Measurements from ENCODE around the gene PRSS27. TPM values are rescaled to one million over a fixed set of nuclear protein-coding genes. Genes with fewer than 3 reads are reported as not detected.
"Not testable (repeated sequence)": the region's sequence is repeated elsewhere in the genome, so short reads cannot be mapped to it uniquely, and the experiment has no call there.

Gene PRSS27
- total RNA-seq, 1 donor from 2014 or later = 2.3 TPM

DNA sequence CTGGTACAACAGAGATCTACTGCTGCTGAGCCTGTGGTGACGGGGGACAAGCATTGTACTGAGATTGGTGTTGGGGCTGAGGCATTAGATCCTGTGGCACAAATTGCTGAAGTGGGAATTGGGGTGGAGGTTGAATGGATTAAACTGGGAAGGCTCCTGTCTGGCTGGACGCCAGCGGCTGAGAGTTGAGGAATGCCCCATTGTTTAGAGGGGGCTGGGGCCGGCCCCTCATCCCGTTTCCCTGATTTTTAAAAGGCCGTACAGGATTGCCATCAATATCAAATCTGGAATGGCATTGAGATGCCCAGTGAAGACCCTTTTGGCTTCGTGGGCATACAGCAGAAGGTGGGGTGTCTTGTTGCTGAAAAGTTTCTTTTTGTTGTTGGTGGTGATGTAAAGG is 53.4 kb downstream of the PRSS27 start:
- not testable (repeated sequence) for H2AFZ ChIP-seq (ENCODE audit: low read depth, low read length); H3K9me3 ChIP-seq (ENCODE audit: insufficient read depth, low read depth, low read length); H3K9ac ChIP-seq (ENCODE audit: low read length); H3K36me3 ChIP-seq (ENCODE audit: insufficient read depth, low read length); H3K79me2 ChIP-seq (ENCODE audit: insufficient read depth, low read length); H3K4me2 ChIP-seq (ENCODE audit: low read length); H3K4me1 ChIP-seq (ENCODE audit: insufficient read depth, low read length); H3K9me3 Mint-ChIP-seq (ENCODE audit: unreplicated experiment); H3K4me3 ChIP-seq (ENCODE audit: insufficient read depth, low read depth, low read length); FAIRE-seq; H3K4me3 Mint-ChIP-seq (ENCODE audit: unreplicated experiment); H3K27me3 ChIP-seq (ENCODE audit: insufficient read depth, low read length); H3K27ac Mint-ChIP-seq (ENCODE audit: unreplicated experiment); H4K20me1 ChIP-seq (ENCODE audit: insufficient read depth, low read length); H3K27ac ChIP-seq (ENCODE audit: low read depth, low read length); H3K27me3 Mint-ChIP-seq (ENCODE audit: low read depth, unreplicated experiment); DNase-seq (ENCODE audit: low read depth)
- Mint-ChIP-seq H3K36me3 (ENCODE audit: low read depth, unreplicated experiment) (peaks cover 13% of the 10 kb centered on the region), H3K4me1 (ENCODE audit: low read depth, unreplicated experiment) (peaks cover 16% of the 10 kb centered on the region)

DNA sequence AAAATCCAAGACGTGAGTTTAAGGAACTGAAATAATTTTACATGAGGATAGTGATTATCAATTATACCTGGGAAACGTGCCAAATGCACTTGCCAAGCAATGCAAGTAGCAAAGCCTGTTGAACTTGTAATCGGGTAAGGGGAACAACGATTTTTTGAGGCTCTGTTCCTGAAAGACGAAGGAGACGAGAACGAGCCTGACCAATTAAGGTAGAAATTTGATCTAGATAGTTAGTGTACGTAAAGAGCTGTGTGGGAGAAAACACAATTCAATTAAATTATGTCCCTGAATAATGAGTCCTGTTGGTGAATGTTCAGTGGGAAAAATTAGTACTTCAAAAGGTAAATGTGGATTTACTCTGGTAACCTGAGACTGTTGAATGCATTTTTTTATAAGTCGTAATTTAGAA is 55.4 kb downstream of the PRSS27 start:
- Histone ChIP-seq H3K9ac (ENCODE audit: low read length) (no peak overlapping the region), H3K79me2 (ENCODE audit: insufficient read depth, low read length) (no peaks in the 10 kb centered on the region), H2AFZ (ENCODE audit: low read depth, low read length) (no peak overlapping the region), H3K27me3 (ENCODE audit: insufficient read depth, low read length) (no peaks in the 10 kb centered on the region), H3K4me3 (ENCODE audit: insufficient read depth, low read depth, low read length) (no peak overlapping the region), H3K36me3 (ENCODE audit: insufficient read depth, low read length) (no peaks in the 10 kb centered on the region), H3K9me3 (ENCODE audit: insufficient read depth, low read depth, low read length) (no peaks in the 10 kb centered on the region), H3K4me2 (ENCODE audit: low read length) (peak overlapping the region; percentile 57), H4K20me1 (ENCODE audit: insufficient read depth, low read length) (no peaks in the 10 kb centered on the region), H3K27ac (ENCODE audit: low read depth, low read length) (no peak overlapping the region), H3K4me1 (ENCODE audit: insufficient read depth, low read length) (no peaks in the 10 kb centered on the region)
- DNase-seq (ENCODE audit: low read depth) (no peak), FAIRE-seq (no peak)
- H3K27me3 Mint-ChIP-seq (ENCODE audit: low read depth, unreplicated experiment) = no peaks in the 10 kb centered on the region
- no peak for TF ChIP-seq EZH2 (IDR thresholded peaks at IDR 0.05; ENCODE audit: insufficient read depth, low read length)
- TF ChIP-seq, protein P1, sequence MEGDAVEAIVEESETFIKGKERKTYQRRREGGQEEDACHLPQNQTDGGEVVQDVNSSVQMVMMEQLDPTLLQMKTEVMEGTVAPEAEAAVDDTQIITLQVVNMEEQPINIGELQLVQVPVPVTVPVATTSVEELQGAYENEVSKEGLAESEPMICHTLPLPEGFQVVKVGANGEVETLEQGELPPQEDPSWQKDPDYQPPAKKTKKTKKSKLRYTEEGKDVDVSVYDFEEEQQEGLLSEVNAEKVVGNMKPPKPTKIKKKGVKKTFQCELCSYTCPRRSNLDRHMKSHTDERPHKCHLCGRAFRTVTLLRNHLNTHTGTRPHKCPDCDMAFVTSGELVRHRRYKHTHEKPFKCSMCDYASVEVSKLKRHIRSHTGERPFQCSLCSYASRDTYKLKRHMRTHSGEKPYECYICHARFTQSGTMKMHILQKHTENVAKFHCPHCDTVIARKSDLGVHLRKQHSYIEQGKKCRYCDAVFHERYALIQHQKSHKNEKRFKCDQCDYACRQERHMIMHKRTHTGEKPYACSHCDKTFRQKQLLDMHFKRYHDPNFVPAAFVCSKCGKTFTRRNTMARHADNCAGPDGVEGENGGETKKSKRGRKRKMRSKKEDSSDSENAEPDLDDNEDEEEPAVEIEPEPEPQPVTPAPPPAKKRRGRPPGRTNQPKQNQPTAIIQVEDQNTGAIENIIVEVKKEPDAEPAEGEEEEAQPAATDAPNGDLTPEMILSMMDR (IDR thresholded peaks at IDR 0.05; ENCODE audit: insufficient read depth, low read depth, low read length) = no peak
- no peaks in the 10 kb centered on the region for H3K9me3 Mint-ChIP-seq (ENCODE audit: unreplicated experiment)
- H3K4me1 Mint-ChIP-seq (ENCODE audit: low read depth, unreplicated experiment) = peaks cover 18% of the 10 kb centered on the region
- H3K4me3 Mint-ChIP-seq (ENCODE audit: unreplicated experiment) = no peak overlapping the region
- H3K27ac Mint-ChIP-seq (ENCODE audit: unreplicated experiment) = no peak overlapping the region
- peaks cover 13% of the 10 kb centered on the region for H3K36me3 Mint-ChIP-seq (ENCODE audit: low read depth, unreplicated experiment)

DNA sequence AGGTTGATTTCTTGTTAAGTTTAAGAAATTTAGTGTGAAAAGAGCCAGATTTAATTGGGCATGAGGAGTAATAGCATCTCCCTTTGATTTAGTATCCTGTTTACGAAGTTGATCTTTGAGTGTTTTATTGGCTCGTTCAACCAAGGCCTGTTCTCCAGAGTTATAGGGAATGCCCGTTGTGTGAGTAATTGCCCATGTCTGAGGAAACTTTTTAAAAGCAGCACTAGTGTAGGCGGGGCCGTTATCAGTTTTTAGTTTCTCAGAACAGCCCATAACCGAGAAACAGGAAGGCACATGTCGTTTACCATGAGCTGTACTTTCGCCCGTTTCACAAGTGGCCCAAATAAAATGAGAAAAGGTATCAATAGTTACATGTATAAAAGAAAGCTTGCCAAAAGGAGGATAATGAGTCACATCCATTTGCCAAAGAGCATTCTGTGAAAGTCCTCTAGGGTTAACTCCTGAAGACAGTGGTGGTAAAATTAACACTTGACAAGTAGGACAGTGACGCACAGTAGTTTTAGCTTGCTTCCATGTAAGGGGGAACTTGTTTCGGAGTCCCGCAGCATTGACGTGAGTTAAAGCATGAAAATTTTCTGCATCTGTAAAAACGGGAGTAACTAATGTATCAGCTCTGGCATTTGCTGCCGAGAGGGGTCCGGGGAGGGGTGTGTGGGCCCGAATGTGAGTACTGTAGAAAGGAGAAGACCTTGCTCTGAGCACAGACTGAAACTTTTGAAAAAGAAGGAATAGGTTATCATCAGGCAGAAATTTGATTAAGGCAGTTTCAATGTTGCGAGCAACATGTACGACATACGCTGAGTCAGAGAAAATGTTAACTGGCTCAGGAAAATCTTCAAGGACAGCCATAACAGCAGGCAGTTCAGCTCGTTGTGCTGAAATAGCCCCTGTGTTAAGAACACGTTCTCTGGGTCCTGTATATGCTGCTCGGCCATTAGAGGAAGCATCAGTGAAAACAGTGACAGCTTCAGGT is 56.2 kb downstream of the PRSS27 start:
- Mint-ChIP-seq H3K27me3 (ENCODE audit: low read depth, unreplicated experiment) (no peaks in the 10 kb centered on the region), H3K27ac (ENCODE audit: unreplicated experiment) (peak overlapping the region; percentile 2), H3K9me3 (ENCODE audit: unreplicated experiment) (no peaks in the 10 kb centered on the region), H3K36me3 (ENCODE audit: low read depth, unreplicated experiment) (peaks cover 11% of the 10 kb centered on the region), H3K4me3 (ENCODE audit: unreplicated experiment) (no peak overlapping the region), H3K4me1 (ENCODE audit: low read depth, unreplicated experiment) (peaks cover 16% of the 10 kb centered on the region)
- Histone ChIP-seq H2AFZ (ENCODE audit: low read depth, low read length) (no peak overlapping the region), H4K20me1 (ENCODE audit: insufficient read depth, low read length) (no peaks in the 10 kb centered on the region), H3K9ac (ENCODE audit: low read length) (peak overlapping the region; percentile 14), H3K27me3 (ENCODE audit: insufficient read depth, low read length) (no peaks in the 10 kb centered on the region), H3K4me3 (ENCODE audit: insufficient read depth, low read depth, low read length) (no peak overlapping the region), H3K4me2 (ENCODE audit: low read length) (peak overlapping the region; percentile 57), H3K36me3 (ENCODE audit: insufficient read depth, low read length) (no peaks in the 10 kb centered on the region), H3K79me2 (ENCODE audit: insufficient read depth, low read length) (no peaks in the 10 kb centered on the region), H3K27ac (ENCODE audit: low read depth, low read length) (no peak overlapping the region), H3K4me1 (ENCODE audit: insufficient read depth, low read length) (no peaks in the 10 kb centered on the region), H3K9me3 (ENCODE audit: insufficient read depth, low read depth, low read length) (no peaks in the 10 kb centered on the region)
- FAIRE-seq = no peak
- TF ChIP-seq EZH2 (IDR thresholded peaks at IDR 0.05; ENCODE audit: insufficient read depth, low read length) = no peak
- TF ChIP-seq, protein P1 (IDR thresholded peaks at IDR 0.05; ENCODE audit: insufficient read depth, low read depth, low read length) = no peak
- peak; percentile 41 for DNase-seq (ENCODE audit: low read depth)

Other genes with a start within 250 kb of the PRSS27 start
- gene NTN3, start 248.9 kb downstream of the PRSS27 start, total RNA-seq = 1.1 and 1.3 TPM in 2 replicates
- 12.8 and 13.4 TPM in 2 replicates for gene TBC1D24, start 245.1 kb downstream of the PRSS27 start, total RNA-seq
- 311 TPM in 2 replicates for gene ATP6V0C, start 206.3 kb downstream of the PRSS27 start, total RNA-seq
- 24.9 and 32.3 TPM in 2 replicates for gene AMDHD2, start 199.9 kb downstream of the PRSS27 start, total RNA-seq
- gene CEMP1, start 188.8 kb downstream of the PRSS27 start, total RNA-seq = not detected in 2 replicates
- gene PDPK1, start 182.2 kb downstream of the PRSS27 start, total RNA-seq = 48.1 and 50.5 TPM in 2 replicates
- gene KCTD5, start 37.7 kb downstream of the PRSS27 start, total RNA-seq = 53.0 and 55.4 TPM in 2 replicates
- gene SRRM2, start 32.4 kb upstream of the PRSS27 start, total RNA-seq = 387 and 409 TPM in 2 replicates
- gene ELOB, start 57.1 kb upstream of the PRSS27 start, total RNA-seq = 323 TPM in 2 replicates
- gene PRSS33, start 67.3 kb upstream of the PRSS27 start, total RNA-seq = not detected in 2 replicates
- not detected in 2 replicates for gene PRSS41, start 78.2 kb upstream of the PRSS27 start, total RNA-seq
- not detected in 2 replicates for gene PRSS21, start 97.0 kb upstream of the PRSS27 start, total RNA-seq
- gene ZG16B, start 110.1 kb upstream of the PRSS27 start, total RNA-seq = not detected in 2 replicates
- 0.58 and 1.5 TPM in 2 replicates for gene PRSS22, start 137.9 kb upstream of the PRSS27 start, total RNA-seq
- gene FLYWCH2, start 163.0 kb upstream of the PRSS27 start, total RNA-seq = 36.5 and 40.7 TPM in 2 replicates
- gene FLYWCH1, start 191.7 kb upstream of the PRSS27 start, total RNA-seq = 53.4 and 58.9 TPM in 2 replicates
- gene KREMEN2, start 244.1 kb upstream of the PRSS27 start, total RNA-seq = 7.5 and 8.0 TPM in 2 replicates
- 4.8 and 5.4 TPM in 2 replicates for gene PAQR4, start 249.1 kb upstream of the PRSS27 start, total RNA-seq

All from astrocyte (in vitro differentiated cells and primary cell).